ENCODE data around the gene CNP.
"Not testable (repeated sequence)": the region's sequence is repeated elsewhere in the genome, so short reads cannot be mapped to it uniquely, and the experiment has no call there.

CNP gene

GRCh38 chr17:41966463-41967140, at the start of gene CNP:
TSS of gene CNP (plus strand) at chr17:41966795. CDS start at chr17:41966885, 90 bp downstream.
- DNase-seq (ENCODE audit: low spot score): peak; percentile 90

- DNase-seq (ENCODE audit: low spot score): no peak
Observed at GRCh38 chr17:41917192-41917591, 49.4 kb upstream of the CNP start.

GRCh38 chr17:41917679-41918313, 48.8 kb upstream of the CNP start:
- DNase-seq (ENCODE audit: low spot score): peak; percentile 30

GRCh38 chr17:41918314-41919164, 48.1 kb upstream of the CNP start, which contains the start of gene ACLY:
TSS of gene ACLY (minus strand) at chr17:41918951. CDS start at chr17:41913873, 5,078 bp downstream.
- DNase-seq (ENCODE audit: low spot score): peak; percentile 95

GRCh38 chr17:41919165-41919817, 47.3 kb upstream of the CNP start:
- no peak for DNase-seq (ENCODE audit: low spot score)

- DNase-seq (ENCODE audit: low spot score): no peak
Observed at GRCh38 chr17:41919840-41920579, 46.6 kb upstream of the CNP start.

- DNase-seq (ENCODE audit: low spot score): no peak
Observed at GRCh38 chr17:41920580-41920955, 46.0 kb upstream of the CNP start.

- no peak for DNase-seq (ENCODE audit: low spot score)
Observed at GRCh38 chr17:41925991-41926590, 40.5 kb upstream of the CNP start.

- no peak for DNase-seq (ENCODE audit: low spot score)
Observed at GRCh38 chr17:41928693-41929251, 37.8 kb upstream of the CNP start.

- peak; percentile 96 for DNase-seq (ENCODE audit: low spot score)
Observed at GRCh38 chr17:41930009-41930832, 36.4 kb upstream of the CNP start, which contains the start of gene ODAD4. TSS of gene ODAD4 (plus strand) at chr17:41930617. CDS start at chr17:41930724, 107 bp downstream.

GRCh38 chr17:41930833-41931156, 35.8 kb upstream of the CNP start:
- not testable (repeated sequence) for DNase-seq (ENCODE audit: low spot score)

- not testable (repeated sequence) for DNase-seq (ENCODE audit: low spot score)
Observed at GRCh38 chr17:41931715-41932114, 34.9 kb upstream of the CNP start.

GRCh38 chr17:41932816-41933389, 33.7 kb upstream of the CNP start:
- peak; percentile 5 for DNase-seq (ENCODE audit: low spot score)

- no peak for DNase-seq (ENCODE audit: low spot score)
Observed at GRCh38 chr17:41935641-41936040, 31.0 kb upstream of the CNP start.

- DNase-seq (ENCODE audit: low spot score): no peak
Observed at GRCh38 chr17:41937970-41938954, 28.3 kb upstream of the CNP start.

GRCh38 chr17:41939044-41939692, 27.4 kb upstream of the CNP start:
- no peak for DNase-seq (ENCODE audit: low spot score)

- no peak for DNase-seq (ENCODE audit: low spot score)
Observed at GRCh38 chr17:41939693-41940090, 26.9 kb upstream of the CNP start.

GRCh38 chr17:41941168-41941567, 25.4 kb upstream of the CNP start:
- no peak for DNase-seq (ENCODE audit: low spot score)

Data from CD4-positive, alpha-beta T cell treated with Interleukin-2 at 100 ng/mL for 4 hours (primary cell).